Embryonic facial prominence (tissue), 1 donor: Measurements from ENCODE around the gene ITGB1.

Experiments used
- DNase-seq: peaks from one replicate; pipeline ENCODE4 v3.0.0-alpha.2; 2016; ENCODE audit errors: extremely low spot score

The ITGB1 gene

DNA sequence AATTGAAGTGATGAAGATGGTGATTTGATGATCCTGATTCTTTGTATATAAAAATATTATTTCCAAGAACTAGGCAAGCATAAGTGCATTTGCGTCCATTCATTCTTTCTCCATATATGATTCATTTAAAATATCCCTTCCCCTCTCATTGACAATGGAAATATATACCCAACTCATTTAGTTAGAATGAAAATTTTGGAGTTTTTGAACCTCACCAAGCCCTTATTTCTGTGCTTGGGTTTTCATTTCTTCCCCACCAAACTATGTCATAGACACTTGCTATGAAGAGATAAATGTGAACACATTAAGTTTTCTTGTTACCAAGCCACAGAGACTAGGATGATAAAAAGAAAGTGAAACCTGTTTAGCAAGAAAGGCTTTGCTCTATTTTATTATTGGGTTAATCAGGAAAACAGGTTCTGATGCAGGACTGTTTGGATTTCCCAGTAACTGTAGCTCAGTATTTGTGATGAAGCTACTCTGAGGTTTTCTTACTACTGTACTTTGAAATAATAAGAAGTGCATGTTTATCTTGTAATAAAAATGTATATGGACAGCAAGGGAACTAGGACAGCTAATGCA is 68.3 kb downstream of the ITGB1 start:
- no peak for DNase-seq

DNA sequence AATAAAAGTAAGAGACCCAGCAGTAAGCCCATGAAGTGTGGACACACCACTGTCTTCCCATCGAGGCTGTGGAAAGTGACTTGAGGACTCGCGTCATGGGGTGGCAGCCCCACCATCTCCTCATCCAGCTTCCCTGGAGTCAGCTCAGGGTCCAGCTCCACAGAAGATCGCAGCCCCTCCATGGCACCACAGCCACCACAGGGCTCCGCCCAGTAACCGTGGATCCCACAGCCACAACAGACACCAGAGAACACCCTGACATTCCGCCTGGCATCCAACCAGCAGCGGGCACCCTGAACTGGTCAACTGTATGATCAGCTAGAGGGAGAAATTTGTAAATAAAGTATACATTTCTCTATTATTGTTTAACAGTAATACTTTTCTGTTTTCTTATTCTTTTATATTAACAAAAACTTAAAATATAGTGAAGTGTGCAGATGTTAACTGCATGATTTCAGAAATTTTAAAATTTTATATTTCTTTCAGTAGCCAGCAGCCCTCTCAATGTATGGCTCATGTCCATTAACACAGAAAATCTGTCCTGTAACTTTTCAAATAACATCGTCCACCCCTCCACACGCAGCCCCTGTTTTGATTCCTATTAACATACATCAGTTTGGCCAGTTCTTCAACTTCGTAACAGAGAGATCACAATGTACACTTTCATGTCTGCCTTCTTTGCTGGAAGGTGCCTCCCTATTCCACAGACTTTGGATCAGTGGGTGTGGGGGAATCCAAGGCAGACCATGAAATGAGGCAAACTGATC is 69.7 kb downstream of the ITGB1 start:
- DNase-seq, result no peak

DNA sequence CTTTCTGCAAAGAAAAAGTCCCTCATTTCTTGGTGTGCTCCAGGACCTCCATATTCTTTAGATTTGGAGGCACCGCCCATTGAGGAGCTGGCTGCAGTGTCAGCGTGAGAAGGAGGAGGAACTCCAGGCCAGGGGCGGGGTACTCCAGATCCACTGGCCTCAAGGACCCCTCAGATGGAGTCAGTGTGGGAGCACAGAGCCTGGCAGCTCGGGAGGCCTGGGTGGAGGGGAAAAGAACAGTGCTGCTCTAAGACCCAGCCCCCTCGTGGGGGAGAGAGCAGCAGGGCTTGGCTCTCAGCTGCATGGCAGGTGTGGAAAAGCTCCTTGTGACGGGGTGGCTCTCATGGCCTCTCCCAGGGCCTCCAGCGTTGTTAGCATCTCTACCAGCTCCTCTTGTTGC is 70.5 kb downstream of the ITGB1 start:
- no peak for DNase-seq

DNA sequence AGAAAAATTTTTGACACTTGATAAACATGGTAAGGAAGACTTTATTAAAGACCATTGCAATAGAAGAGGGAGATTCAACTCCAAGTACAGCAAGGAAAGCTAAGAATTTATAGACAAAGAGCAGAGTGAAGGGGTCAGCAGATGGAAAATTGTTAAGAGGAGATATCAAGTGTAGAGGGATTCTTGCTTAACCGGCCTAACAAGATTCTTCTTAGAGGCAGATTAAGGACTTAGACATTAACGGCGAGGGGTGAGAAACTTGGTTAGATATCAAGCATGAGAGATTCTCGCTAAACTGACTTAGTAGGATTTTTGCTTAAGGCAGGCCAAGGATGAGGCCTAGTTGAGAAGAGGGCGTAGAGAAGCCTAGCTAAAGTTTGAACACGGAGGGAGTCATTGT is 76.0 kb downstream of the ITGB1 start:
- DNase-seq, result no peak

DNA sequence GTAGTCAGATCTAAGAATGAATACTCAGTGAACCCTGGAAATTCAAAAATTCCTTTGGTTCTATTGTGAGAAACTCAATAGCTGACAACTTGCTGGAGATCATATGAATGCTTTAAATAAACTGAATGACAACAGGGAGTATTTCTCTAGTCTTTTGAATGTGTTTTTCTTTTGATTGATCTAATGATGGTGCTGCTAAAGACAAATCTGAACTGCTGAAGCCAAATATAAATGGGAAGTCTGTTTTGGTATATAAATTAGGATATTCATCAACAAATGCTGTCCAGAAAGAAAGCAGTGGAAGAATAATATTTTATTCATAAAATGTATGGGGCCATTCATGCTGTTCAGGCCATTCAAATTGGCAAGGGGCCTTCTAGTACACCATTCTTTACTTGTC is 79.4 kb downstream of the ITGB1 start:
- DNase-seq, result no peak

DNA sequence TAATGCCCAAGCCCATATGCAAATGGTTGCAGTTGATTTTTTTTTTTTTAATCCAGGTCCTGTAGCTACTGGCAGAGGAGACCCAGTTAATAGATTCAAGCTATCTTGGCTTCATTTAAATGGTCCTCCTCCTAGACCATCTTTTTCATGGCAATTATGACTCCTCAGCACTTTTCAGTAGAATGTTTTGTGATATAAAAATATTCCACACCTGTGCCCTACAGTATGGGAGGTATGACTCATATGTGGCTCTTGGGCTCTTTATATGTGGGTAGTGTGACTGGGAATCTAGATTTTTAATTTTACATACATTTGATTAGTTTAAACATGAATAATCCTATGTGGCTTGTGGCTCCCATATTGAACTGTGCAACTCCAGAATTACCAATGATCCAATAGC is 80.1 kb downstream of the ITGB1 start:
- no peak for DNase-seq

DNA sequence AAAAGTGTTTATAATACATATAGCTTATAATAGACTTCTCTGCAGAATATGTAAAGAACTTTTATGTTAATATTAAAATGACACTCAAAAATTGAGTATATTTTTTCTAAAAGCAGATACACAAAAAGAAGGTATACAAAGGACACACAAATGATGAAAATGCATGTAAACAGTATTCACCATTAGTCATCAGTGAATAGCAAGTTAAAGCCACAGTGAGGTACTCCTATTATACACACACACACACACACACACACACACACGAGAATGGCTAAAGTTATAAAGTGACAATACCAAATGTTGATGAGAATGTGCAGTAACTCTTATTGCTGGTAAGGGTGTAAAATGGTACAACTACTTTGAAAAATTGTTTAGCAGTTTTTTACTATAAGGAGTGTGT is 92.9 kb downstream of the ITGB1 start:
- DNase-seq, result no peak

DNA sequence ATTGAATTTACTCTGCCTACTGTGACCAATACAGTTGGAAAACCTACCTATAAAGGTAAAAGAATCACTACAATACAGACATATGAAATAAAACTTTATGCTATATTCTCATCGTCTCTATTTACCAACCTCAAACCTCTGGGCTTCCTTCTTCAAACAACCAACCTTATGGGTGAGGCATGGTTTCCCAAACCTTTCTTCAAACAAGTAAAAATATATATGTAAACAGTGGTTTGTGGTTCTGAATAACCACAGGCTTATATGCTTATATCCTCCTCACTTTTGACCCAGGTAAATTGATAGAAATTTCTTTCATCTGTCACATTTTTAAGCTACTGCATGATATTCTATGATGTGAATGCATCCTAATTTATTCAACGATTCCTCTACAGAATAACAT is 103.6 kb downstream of the ITGB1 start:
- DNase-seq, result no peak

DNA sequence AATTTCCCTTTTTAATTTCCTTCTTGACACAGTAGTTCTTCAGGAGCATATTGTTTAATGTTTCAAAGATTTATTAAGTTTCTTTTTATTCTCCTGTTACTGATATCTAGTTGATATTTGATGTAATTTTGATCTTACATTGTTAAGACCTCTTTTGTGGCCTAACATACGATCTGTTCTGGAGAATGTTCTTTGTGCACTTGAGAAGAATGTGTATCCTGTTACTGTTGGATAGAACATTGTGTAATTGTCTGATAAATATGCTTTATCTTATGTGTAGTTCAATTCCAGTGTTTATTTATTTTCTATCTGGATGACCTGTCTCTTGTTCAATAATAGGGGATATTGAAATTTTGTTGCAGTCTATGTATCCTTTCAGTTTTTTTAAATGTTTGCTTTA is 106.7 kb downstream of the ITGB1 start:
- DNase-seq, result no peak
